Hair follicular keratinocyte (primary cell): Measurements from ENCODE around the gene PRXL2A. TPM values are rescaled to one million over a fixed set of nuclear protein-coding genes. Genes with fewer than 3 reads are reported as not detected.

Source experiments
- total RNA-seq: library from RNA; depleted of rRNA; stranded (reverse); fragments of >200 nt; gene quantifications from 2 replicates; pipeline ENCODE4 v1.2.3, GENCODE V29; 2015

The PRXL2A gene, protein sequence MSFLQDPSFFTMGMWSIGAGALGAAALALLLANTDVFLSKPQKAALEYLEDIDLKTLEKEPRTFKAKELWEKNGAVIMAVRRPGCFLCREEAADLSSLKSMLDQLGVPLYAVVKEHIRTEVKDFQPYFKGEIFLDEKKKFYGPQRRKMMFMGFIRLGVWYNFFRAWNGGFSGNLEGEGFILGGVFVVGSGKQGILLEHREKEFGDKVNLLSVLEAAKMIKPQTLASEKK
- total RNA-seq: 34.5 and 39.3 TPM in 2 replicates

GRCh38 chr10:80408242-80409101, at the start of gene PRXL2A:
PRXL2A (plus strand) TSS chr10:80408551; CDS start chr10:80420468, 11,917 bp downstream.

DNA sequence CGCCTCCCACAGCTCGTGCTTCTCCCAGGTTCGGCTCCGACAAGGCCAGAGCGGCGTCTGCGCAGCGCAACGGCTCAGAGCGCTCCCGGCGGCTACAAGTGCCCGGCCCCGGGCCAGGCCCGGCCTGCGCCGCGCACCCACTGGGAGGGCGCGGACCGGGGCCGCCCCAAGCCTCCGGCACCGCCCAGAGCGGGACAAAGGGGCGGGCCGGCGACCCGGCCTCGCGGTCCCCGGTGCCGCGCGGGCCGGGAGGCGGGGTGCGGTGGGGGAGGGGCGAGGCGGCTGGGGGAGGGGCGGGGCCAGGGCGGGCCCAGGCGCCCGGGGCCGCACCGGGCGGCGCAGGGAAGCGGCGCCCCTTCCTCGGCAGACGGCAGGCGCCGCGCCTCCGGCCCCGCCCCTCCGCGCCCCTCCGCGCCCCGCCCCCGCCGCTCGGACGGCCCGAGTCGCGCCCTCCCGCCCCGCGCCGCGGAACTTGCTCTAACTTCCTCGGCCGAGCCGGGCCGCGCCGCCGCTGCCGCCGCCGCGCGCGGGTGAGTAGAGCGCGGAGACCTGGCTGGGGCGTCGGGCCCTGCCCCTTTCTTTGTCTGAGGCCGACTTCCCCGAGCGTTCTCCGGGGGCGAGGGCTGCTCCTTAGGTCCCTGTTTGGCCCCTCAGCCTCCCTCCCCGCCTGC, 45.6 kb downstream of the PRXL2A start, which contains the start of gene TSPAN14:
Gene TSPAN14, plus strand, starts transcription at position 469 of the 671 bp plus-strand sequence. CDS start 34,924 bp downstream, outside the sequence.

Other genes starting within 250 kb of the PRXL2A start
- gene ANXA11, start 203.0 kb upstream of the PRXL2A start, total RNA-seq: 78.6 and 81.7 TPM in 2 replicates
- not detected in 2 replicates for gene MAT1A, start 118.9 kb upstream of the PRXL2A start, total RNA-seq
- gene DYDC1, start 51.8 kb upstream of the PRXL2A start, total RNA-seq: not detected in 2 replicates
- 0.08 TPM in 1 of 2 replicates, not detected in the other for gene DYDC2, start 51.8 kb upstream of the PRXL2A start, total RNA-seq
- gene TSPAN14, start 45.8 kb downstream of the PRXL2A start, total RNA-seq: 45.4 and 50.4 TPM in 2 replicates
- gene SH2D4B, start 129.4 kb downstream of the PRXL2A start, total RNA-seq: not detected in 2 replicates